ENCODE results near the gene RDH5.

The RDH5 gene

DNA sequence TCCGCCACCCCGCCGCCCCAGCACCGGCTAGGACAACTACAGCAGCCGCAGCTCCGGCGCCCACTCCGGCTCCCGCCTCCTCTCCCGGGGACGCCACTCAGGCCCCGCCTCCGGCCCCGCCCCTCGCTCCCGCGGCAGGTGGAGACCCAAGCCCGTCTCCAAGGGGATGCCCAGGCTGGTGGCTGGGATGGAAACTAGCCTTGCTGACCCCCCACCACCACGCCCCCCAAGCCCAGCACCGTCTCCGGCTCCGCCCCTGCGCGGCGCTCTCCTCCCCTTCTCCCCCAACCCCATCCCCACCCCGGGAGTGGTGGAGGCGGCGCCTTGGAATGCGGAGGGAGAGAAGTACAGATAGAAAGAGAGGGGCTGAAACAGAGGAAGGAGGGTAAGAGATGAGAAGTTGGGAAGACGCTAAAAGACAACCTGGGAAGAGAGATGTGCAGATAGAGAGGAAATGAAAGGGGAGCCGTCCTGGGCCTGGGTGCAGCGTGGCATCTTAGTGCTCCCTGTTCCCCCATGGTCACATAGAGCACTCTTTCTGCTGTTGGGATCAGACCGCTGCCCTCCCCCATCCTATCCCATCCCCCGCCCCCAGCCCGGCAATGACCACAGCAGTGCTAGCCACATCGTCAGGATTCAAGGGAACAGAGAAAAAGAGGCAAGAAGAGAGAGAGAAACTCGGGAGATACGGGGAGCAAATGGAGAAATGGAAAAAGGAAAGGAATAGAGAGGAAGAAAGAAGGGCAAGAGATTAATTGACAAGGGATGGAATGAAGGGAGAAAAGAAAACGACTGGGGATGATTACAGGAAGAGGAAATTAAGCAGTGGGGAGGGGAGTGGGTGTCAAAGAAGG lies 12.1 kb upstream of the RDH5 start, which contains the start of gene ITGA7:
Gene ITGA7, minus strand, starts transcription at position 64 of the 854 bp plus-strand sequence. CDS start 222 bp downstream, outside the sequence.
- peak within 1 kb of the TSS; percentile 57 for H3K4me3 ChIP-seq (ENCODE audit: low read depth, low read length)
- DNase-seq (ENCODE audit: low read depth) = no peak

- peak overlapping the region; percentile 57 for H3K4me3 ChIP-seq (ENCODE audit: low read depth, low read length)
- DNase-seq (ENCODE audit: low read depth) = no peak
These were observed 11.4 kb upstream of the RDH5 start for GRCh38 chr12:55708695-55709233.

DNA sequence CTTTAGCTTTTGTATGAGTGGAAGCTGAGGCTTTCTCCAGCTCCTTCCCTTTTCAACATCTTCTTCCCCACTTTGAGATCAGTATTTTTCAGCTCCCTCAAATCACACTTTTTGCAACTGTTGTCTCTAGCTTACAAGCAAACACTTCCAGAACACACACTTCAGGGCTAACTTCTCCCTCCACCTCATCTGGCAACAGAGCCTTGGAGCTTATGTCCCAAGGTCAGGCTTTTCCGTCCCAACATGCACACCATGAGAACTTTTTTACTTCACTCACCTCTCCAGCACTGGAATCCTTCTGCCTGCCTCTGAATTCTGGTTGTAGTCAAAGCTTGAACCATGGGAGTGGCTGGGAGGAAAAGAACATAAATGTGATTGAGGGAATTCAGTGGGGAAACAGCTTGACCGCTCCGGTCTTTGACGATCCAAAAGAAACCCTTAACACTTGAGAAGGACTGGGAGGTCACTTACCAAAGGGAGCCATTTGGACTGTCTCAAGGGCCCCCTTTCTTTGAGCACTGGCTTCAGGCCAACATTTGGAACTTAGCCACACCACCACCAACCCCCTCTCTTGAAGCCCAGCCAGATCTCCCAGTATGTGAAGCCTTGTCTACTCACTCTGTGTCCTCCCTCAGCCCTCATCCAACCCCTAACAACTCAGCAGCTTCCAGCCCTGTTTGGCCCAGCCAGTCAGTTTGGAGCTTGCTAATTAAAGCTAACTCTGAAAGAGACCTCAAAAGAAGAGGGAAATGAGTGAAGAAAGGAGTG lies 8.2 kb upstream of the RDH5 start:
- no peak for DNase-seq (ENCODE audit: low read depth)
- H3K4me3 ChIP-seq (ENCODE audit: low read depth, low read length) = no peak overlapping the region

DNA sequence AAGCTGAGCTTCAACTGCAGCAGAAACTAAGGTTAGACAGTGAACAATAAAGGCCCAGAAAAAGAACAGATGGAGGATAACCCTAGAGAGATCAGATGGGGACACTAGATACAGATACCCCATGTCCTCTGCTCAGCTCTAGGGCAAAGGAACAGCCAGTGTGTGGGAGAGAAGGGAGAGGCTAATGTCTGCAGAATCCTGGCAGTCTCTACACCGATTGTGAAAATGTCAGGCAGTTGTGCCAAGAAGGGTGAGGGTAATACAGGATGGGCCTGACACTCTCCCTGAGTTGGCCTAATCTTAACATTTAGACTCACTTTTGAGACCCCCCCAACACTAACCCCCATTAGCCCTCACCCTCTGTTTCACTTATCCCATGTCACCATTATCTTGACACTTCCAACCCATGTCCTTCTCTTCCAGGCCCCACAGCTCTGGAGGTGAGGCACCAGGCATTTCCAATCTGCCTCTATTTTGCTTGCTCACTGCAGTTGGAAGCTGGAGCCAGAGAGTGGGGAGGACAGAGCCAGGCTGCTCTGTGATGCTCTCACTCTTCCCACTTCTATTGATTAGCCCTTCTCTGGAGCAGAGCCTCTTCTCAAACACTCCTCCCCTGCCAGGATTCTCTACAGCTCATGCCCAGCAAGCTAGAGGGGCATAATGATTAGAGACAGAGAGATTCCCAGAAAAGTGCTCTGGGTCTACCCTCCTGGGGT lies 7.3 kb upstream of the RDH5 start:
- H3K4me3 ChIP-seq (ENCODE audit: low read depth, low read length) = no peak overlapping the region
- no peak for DNase-seq (ENCODE audit: low read depth)

- no peak for DNase-seq (ENCODE audit: low read depth)
- H3K4me3 ChIP-seq (ENCODE audit: low read depth, low read length) = no peak overlapping the region
These were observed 6.5 kb upstream of the RDH5 start for GRCh38 chr12:55713721-55714120.

- H3K4me3 ChIP-seq (ENCODE audit: low read depth, low read length) = peak overlapping the region; percentile 65
- no peak for DNase-seq (ENCODE audit: low read depth)
These were observed 4.9 kb upstream of the RDH5 start for GRCh38 chr12:55715169-55715764.

DNA sequence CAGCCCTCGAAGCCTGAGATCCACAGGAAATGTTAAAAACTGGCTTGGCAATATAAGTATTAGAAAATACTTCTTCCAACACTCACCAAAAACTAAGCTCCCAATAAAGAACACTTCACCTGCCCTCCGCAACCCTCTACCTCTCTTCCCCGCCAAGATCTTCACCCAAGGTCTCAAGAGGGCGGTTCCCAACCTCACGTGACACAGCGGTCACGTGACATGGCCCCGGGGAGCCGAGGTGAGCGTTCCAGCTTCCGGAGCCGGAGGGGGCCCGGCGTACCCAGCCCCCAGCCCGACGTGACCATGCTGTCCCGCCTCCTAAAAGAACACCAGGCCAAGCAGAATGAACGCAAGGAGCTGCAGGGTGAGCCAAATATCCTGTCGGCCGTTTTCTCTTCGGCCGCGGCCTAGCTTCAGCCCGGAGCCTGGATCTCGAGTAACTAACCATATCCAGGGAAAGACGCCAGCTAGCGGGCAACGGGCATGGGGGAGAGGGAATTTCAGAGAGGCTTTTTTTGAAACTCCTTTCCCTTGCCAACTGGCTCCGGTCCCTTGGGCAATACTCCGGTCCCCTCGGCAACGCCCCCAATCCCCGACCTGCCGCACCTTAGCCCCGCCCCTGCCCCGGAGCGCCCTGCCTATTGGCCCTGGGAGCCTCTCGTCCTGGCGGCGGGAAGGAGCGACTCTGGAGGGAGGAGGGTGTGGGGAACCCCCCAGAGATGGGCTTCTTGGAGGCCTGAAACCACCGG lies 4.2 kb upstream of the RDH5 start, which contains the start of gene BLOC1S1:
Gene BLOC1S1, plus strand, starts transcription at position 214 of the 749 bp plus-strand sequence. Its CDS starts 6 bp downstream, at position 220.
- peak; percentile 82 for DNase-seq (ENCODE audit: low read depth)
- H3K4me3 ChIP-seq (ENCODE audit: low read depth, low read length) = peak within 1 kb of the TSS; percentile 65

- H3K4me3 ChIP-seq (ENCODE audit: low read depth, low read length) = peak overlapping the region; percentile 65
- DNase-seq (ENCODE audit: low read depth) = no peak
These were observed 3.6 kb upstream of the RDH5 start for GRCh38 chr12:55716582-55716957.

GRCh38 chr12:55717011-55718007 lies 2.9 kb upstream of the RDH5 start:
- DNase-seq (ENCODE audit: low read depth) = no peak
- H3K4me3 ChIP-seq (ENCODE audit: low read depth, low read length) = peak overlapping the region; percentile 65

DNA sequence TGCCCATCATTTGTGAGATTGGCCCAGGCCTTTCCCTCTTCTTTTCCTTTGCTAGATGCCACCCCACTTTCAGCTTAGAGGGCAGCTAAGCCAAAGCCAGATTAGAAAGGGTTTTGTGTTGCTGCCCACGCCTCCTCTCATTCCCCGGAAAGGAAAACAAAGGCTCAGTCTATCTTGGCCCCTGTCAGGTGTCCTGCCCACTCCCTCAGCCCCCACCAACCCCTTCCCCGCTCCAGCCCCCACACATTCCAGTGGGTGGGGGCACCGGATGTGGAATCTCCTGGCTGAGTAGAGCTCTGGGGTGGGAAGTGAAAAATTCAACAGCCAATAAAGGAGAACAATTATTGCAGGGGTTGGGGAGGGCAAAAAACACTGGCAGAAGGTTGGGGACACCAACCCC lies 2.2 kb upstream of the RDH5 start:
- no peak for DNase-seq (ENCODE audit: low read depth)
- H3K4me3 ChIP-seq (ENCODE audit: low read depth, low read length) = peak overlapping the region; percentile 15

- DNase-seq (ENCODE audit: low read depth) = no peak
- H3K4me3 ChIP-seq (ENCODE audit: low read depth, low read length) = no peak overlapping the region
These were observed 1.4 kb upstream of the RDH5 start for GRCh38 chr12:55718624-55719275.

DNA sequence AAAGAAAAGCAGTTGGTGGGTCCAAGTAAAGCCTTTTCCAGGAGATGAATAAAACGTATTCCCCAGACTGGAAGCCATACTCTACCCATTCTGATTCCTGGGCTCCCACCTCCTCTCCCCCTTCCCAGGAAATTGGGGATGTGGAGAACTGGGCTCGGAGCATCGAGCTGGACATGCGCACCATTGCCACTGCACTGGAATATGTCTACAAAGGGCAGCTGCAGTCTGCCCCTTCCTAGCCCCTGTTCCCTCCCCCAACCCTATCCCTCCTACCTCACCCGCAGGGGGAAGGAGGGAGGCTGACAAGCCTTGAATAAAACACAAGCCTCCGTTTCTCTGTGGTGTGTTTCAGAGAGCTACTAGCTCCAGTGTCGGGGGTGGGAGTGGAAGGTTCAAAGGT lies 822 bp upstream of the RDH5 start:
- no peak for DNase-seq (ENCODE audit: low read depth)
- H3K4me3 ChIP-seq (ENCODE audit: low read depth, low read length) = no peak overlapping the region

DNA sequence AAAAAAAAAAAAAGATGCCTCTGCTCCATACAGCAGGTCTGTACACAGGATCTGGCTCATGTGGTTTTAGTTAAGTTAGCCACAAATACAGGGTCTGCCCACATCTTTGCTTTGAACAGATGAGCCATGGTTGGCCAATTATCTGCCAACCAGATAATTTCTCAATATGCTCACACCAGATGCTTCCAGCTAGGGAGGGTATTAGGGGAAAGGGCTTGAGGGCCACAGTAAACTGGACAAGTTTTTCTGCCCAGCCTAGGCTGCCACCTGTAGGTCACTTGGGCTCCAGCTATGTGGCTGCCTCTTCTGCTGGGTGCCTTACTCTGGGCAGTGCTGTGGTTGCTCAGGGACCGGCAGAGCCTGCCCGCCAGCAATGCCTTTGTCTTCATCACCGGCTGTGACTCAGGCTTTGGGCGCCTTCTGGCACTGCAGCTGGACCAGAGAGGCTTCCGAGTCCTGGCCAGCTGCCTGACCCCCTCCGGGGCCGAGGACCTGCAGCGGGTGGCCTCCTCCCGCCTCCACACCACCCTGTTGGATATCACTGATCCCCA lies 776 bp downstream of the RDH5 start:
- H3K4me3 ChIP-seq (ENCODE audit: low read depth, low read length) = no peak overlapping the region
- DNase-seq (ENCODE audit: low read depth) = peak; percentile 76

- no peak overlapping the region for H3K4me3 ChIP-seq (ENCODE audit: low read depth, low read length)
- no peak for DNase-seq (ENCODE audit: low read depth)
These were observed 1.5 kb downstream of the RDH5 start for GRCh38 chr12:55721601-55722213.

GRCh38 chr12:55722948-55723347 lies 2.8 kb downstream of the RDH5 start:
- DNase-seq (ENCODE audit: low read depth) = no peak
- no peak overlapping the region for H3K4me3 ChIP-seq (ENCODE audit: low read depth, low read length)

GRCh38 chr12:55723516-55724225 lies 3.5 kb downstream of the RDH5 start:
- DNase-seq (ENCODE audit: low read depth) = no peak
- H3K4me3 ChIP-seq (ENCODE audit: low read depth, low read length) = no peak overlapping the region

Data from skeletal muscle cell (primary cell).